Activated gamma-delta T cell treated with Interleukin-2 at 50 U/mL for 16 hours (primary cell): ENCODE results near the gene PDGFA.
"Not testable (repeated sequence)": the region's sequence is repeated elsewhere in the genome, so short reads cannot be mapped to it uniquely, and the experiment has no call there.

Experiments
- DNase-seq: peaks from one replicate; pipeline ENCODE4 v3.0.0-alpha.2; 2020

PDGFA gene

GRCh38 chr7:551615-551970, 31.9 kb upstream of the PDGFA start:
- DNase-seq, result not testable (repeated sequence)

GRCh38 chr7:550881-551614, 31.4 kb upstream of the PDGFA start:
- no peak for DNase-seq

GRCh38 chr7:549891-550625, 30.4 kb upstream of the PDGFA start:
- DNase-seq, result no peak

GRCh38 chr7:549066-549890, 29.6 kb upstream of the PDGFA start:
- DNase-seq, result no peak

GRCh38 chr7:548401-548800, 28.8 kb upstream of the PDGFA start:
- no peak for DNase-seq

GRCh38 chr7:545470-545869, 25.8 kb upstream of the PDGFA start:
- no peak for DNase-seq

- DNase-seq, result no peak
Measured at GRCh38 chr7:544338-545221, 24.9 kb upstream of the PDGFA start.

- DNase-seq, result no peak
Measured at GRCh38 chr7:543501-544337, 24.1 kb upstream of the PDGFA start.

- DNase-seq, result no peak
Measured at GRCh38 chr7:542713-543500, 23.3 kb upstream of the PDGFA start.

- DNase-seq, result no peak
Measured at GRCh38 chr7:542131-542712, 22.6 kb upstream of the PDGFA start.

GRCh38 chr7:541661-542060, 22.0 kb upstream of the PDGFA start:
- DNase-seq, result no peak

- no peak for DNase-seq
Measured at GRCh38 chr7:540997-541396, 21.4 kb upstream of the PDGFA start.

GRCh38 chr7:540579-540978, 20.9 kb upstream of the PDGFA start:
- no peak for DNase-seq

GRCh38 chr7:539731-540411, 20.2 kb upstream of the PDGFA start:
- DNase-seq, result no peak

GRCh38 chr7:538764-539685, 19.4 kb upstream of the PDGFA start:
- no peak for DNase-seq

GRCh38 chr7:537911-538634, 18.4 kb upstream of the PDGFA start:
- no peak for DNase-seq

GRCh38 chr7:536231-536630, 16.6 kb upstream of the PDGFA start:
- DNase-seq, result no peak

GRCh38 chr7:534959-535358, 15.3 kb upstream of the PDGFA start:
- no peak for DNase-seq
